NCI-H1105 (cell line): ENCODE data around the gene CENPA.
"Not testable (repeated sequence)": the region's sequence is repeated elsewhere in the genome, so short reads cannot be mapped to it uniquely, and the experiment has no call there.

Experiments
- DNase-seq: peaks from one replicate; lab custom pipeline; 2025; lab: John Stamatoyannopoulos, UW

The CENPA gene

GRCh38 chr2:26785431-26786206 is at the start of gene CENPA:
Gene CENPA (plus strand): TSS chr2:26786056. CDS start chr2:26786197, 141 bp downstream.
- DNase-seq, result peak; percentile 94

GRCh38 chr2:26737221-26737620 is 48.6 kb upstream of the CENPA start:
- DNase-seq, result no peak

- DNase-seq, result no peak
These were observed 47.4 kb upstream of the CENPA start for GRCh38 chr2:26738481-26738880.

GRCh38 chr2:26739514-26739913 is 46.3 kb upstream of the CENPA start:
- no peak for DNase-seq

- DNase-seq, result no peak
These were observed 45.5 kb upstream of the CENPA start for GRCh38 chr2:26740346-26740745.

GRCh38 chr2:26740890-26741302 is 45.0 kb upstream of the CENPA start:
- DNase-seq, result no peak

- DNase-seq, result no peak
These were observed 43.6 kb upstream of the CENPA start for GRCh38 chr2:26742048-26742770.

GRCh38 chr2:26743852-26744251 is 42.0 kb upstream of the CENPA start:
- DNase-seq, result no peak

GRCh38 chr2:26744953-26745352 is 40.9 kb upstream of the CENPA start:
- DNase-seq, result no peak

GRCh38 chr2:26745609-26746327 is 40.1 kb upstream of the CENPA start:
- peak; percentile 53 for DNase-seq

GRCh38 chr2:26746934-26747333 is 38.9 kb upstream of the CENPA start:
- DNase-seq, result no peak

GRCh38 chr2:26749787-26750420 is 36.0 kb upstream of the CENPA start:
- not testable (repeated sequence) for DNase-seq

- not testable (repeated sequence) for DNase-seq
These were observed 35.4 kb upstream of the CENPA start for GRCh38 chr2:26750467-26750866.

GRCh38 chr2:26752656-26753055 is 33.2 kb upstream of the CENPA start:
- DNase-seq, result no peak

- no peak for DNase-seq
These were observed 31.3 kb upstream of the CENPA start for GRCh38 chr2:26754539-26754938.

- no peak for DNase-seq
These were observed 30.7 kb upstream of the CENPA start for GRCh38 chr2:26754972-26755670.

- DNase-seq, result no peak
These were observed 29.5 kb upstream of the CENPA start for GRCh38 chr2:26756337-26756736.

- no peak for DNase-seq
These were observed 27.7 kb upstream of the CENPA start for GRCh38 chr2:26757873-26758789.

- DNase-seq, result no peak
These were observed 27.0 kb upstream of the CENPA start for GRCh38 chr2:26758790-26759321.

GRCh38 chr2:26759845-26760244 is 26.0 kb upstream of the CENPA start:
- no peak for DNase-seq
